ENCODE results near the gene CCDC159.

- TF ChIP-seq CTCF (IDR thresholded peaks at IDR 0.05) (peak; percentile 33), EZH2 (IDR thresholded peaks at IDR 0.05) (no peak), EZH2phosphoT487 (IDR thresholded peaks at IDR 0.05) (no peak)
Measured at GRCh38 chr19:11361037-11361770, 14.9 kb downstream of the CCDC159 start.

All from neural progenitor cell (in vitro differentiated cells).